Fibroblast of mammary gland (primary cell): ENCODE results near the gene SCN2A.
A peak's percentile ranks its signal among the peaks of the same experiment; 100 is the strongest.

ENCODE experiments used
- DNase-seq: peaks from one replicate; pipeline ENCODE4 v3.0.0-alpha.2; 2010; ENCODE audit warnings: low read depth
- H3K4me3 ChIP-seq: 2 replicates; pipeline ENCODE4 v1.5.1; 2011; ENCODE audit warnings: low read depth, mild to moderate bottlenecking, low read length, moderate library complexity; ENCODE audit not compliant: control insufficient read depth
- CTCF ChIP-seq: conservative IDR thresholded peaks from 2 replicates; pipeline ENCODE4 v1.5.1; 2011; ENCODE audit warnings: low read depth, low read length, inconsistent platforms; ENCODE audit not compliant: control insufficient read depth, insufficient read depth

SCN2A gene

GRCh38 chr2:165401285-165401852, 162.2 kb downstream of the SCN2A start:
- peak; percentile 84 for DNase-seq
- peak; percentile 78 for TF ChIP-seq CTCF

GRCh38 chr2:165402162-165402561, 162.9 kb downstream of the SCN2A start:
- no peak for DNase-seq
- TF ChIP-seq CTCF: no peak
- no peak overlapping the region for H3K4me3 ChIP-seq

More at GRCh38 chr2:165401285-165401852, 162.2 kb downstream of the SCN2A start:
- H3K4me3 ChIP-seq: no peak overlapping the region

GRCh38 chr2:165406173-165406572, 167.0 kb downstream of the SCN2A start:
- no peak for TF ChIP-seq CTCF
- peak; percentile 20 for DNase-seq
- no peak overlapping the region for H3K4me3 ChIP-seq

GRCh38 chr2:165407466-165407865, 168.3 kb downstream of the SCN2A start:
- DNase-seq: no peak
- H3K4me3 ChIP-seq: no peak overlapping the region
- TF ChIP-seq CTCF: no peak

GRCh38 chr2:165408186-165408585, 169.0 kb downstream of the SCN2A start:
- no peak overlapping the region for H3K4me3 ChIP-seq
- TF ChIP-seq CTCF: no peak
- DNase-seq: no peak

- no peak for DNase-seq
- H3K4me3 ChIP-seq: no peak overlapping the region
- no peak for TF ChIP-seq CTCF
Observed at GRCh38 chr2:165410276-165410675, 171.1 kb downstream of the SCN2A start.

GRCh38 chr2:165414187-165414586, 175.0 kb downstream of the SCN2A start:
- no peak for DNase-seq
- no peak overlapping the region for H3K4me3 ChIP-seq
- no peak for TF ChIP-seq CTCF
